ENCODE results near the gene RCOR3. TPM values are rescaled to one million over a fixed set of nuclear protein-coding genes. Genes with fewer than 3 reads are reported as not detected.

Gene RCOR3
- 5.2 and 11.9 TPM in 2 replicates for total RNA-seq

GRCh38 chr1:211258756-211259637 lies at the start of gene RCOR3:
RCOR3 (plus strand) TSS chr1:211259366; CDS start chr1:211259561, 195 bp downstream.

GRCh38 chr1:211326528-211327345 lies 67.6 kb downstream of the RCOR3 start, which contains the start of gene TRAF5:
TRAF5 (plus strand) TSS chr1:211326833; CDS start chr1:211353240, 26,407 bp downstream.

Other genes with a start within 250 kb of the RCOR3 start
- gene KCNH1, start 125.2 kb upstream of the RCOR3 start, total RNA-seq = not detected in 2 replicates
- gene TRAF5, start 67.5 kb downstream of the RCOR3 start, total RNA-seq = 6.2 and 14.1 TPM in 2 replicates
- gene RD3, start 232.8 kb downstream of the RCOR3 start, total RNA-seq = not detected in 2 replicates